GM12878 (cell line): ENCODE data around the gene ACACA. TPM values are rescaled to one million over a fixed set of nuclear protein-coding genes. Genes with fewer than 3 reads are reported as not detected.

Experiments used
- ATAC-seq: fragments of 200-7000 bp; cut with Tn5 transposase; 3 replicates; pipeline ENCODE4 v1.9.1; 2020; ENCODE audit warnings: mild to moderate bottlenecking, moderate library complexity
- BruUV-seq: library from RNA; stranded (reverse); fragments of 400-500 nt; replicated peaks from 2 replicates; lab custom pipeline; 2021; lab: Mats Ljungman, UMichigan
- CTCF ChIA-PET: fragments of 300-600 bp; sonication (Branson Sonifier 250); formaldehyde crosslinking; extraction: SDS; loops from one replicate; lab custom pipeline; 2021; ENCODE audit warnings: inconsistent platforms; lab: Yijun Ruan, JAX
- POLR2A ChIA-PET: fragments of 350-600 bp; formaldehyde crosslinking; extraction: SDS; loops from one replicate; lab custom pipeline; 2021; ENCODE audit warnings: inconsistent platforms; lab: Charles Lee
- RAD21 ChIA-PET: fragments of 300-600 bp; sonication (Branson Sonifier 250); formaldehyde crosslinking; loops from one replicate; lab custom pipeline; 2023; ENCODE audit warnings: antibody characterized with exemption; ENCODE audit not compliant: unreplicated experiment; lab: Charles Lee
- SMC1A ChIA-PET: fragments of 300-600 bp; sonication (Branson Sonifier 250); formaldehyde crosslinking; loops from one replicate; lab custom pipeline; 2023; ENCODE audit not compliant: unreplicated experiment, uncharacterized antibody; lab: Charles Lee
- DNase-seq: peaks from one replicate; pipeline ENCODE4 v3.0.0-alpha.2; 2011; ENCODE audit warnings: low read depth, low spot score
- FAIRE-seq: peaks from 3 replicates; lab custom pipeline; 2011; peaks lifted over from hg19 to GRCh38; lab: Jason Lieb, UNC
- H2AFZ ChIP-seq: 2 replicates; pipeline ENCODE4 v1.6.0; 2011; ENCODE audit warnings: low read depth, low read length, control low read depth; ENCODE audit not compliant: control insufficient read depth
- H3K27ac ChIP-seq: 2 replicates; pipeline ENCODE4 v1.5.1; 2011; ENCODE audit warnings: control low read depth; ENCODE audit not compliant: control insufficient read depth, insufficient read depth
- H3K27me3 ChIP-seq, 2 experiments: replicated peaks in 1 of 2; 2 replicates each; pipeline versions ENCODE4 v1.6.0 to v1.6.1; 2011; ENCODE audit warnings: low read length in 1 of 2; ENCODE audit not compliant: control insufficient read depth in 2 of 2, insufficient read depth in 2 of 2
- H3K36me3 ChIP-seq, 2 experiments: 2 replicates each; pipeline ENCODE4 v1.5.1; 2011; ENCODE audit warnings: low read length in 1 of 2; ENCODE audit not compliant: control insufficient read depth in 2 of 2, insufficient read depth in 2 of 2
- H3K4me1 ChIP-seq: 2 replicates; pipeline ENCODE4 v1.6.1; 2011; ENCODE audit warnings: mild to moderate bottlenecking, low read length, moderate library complexity, mixed read lengths; ENCODE audit not compliant: control insufficient read depth, insufficient read depth
- H3K4me2 ChIP-seq: 2 replicates; pipeline ENCODE4 v1.6.0; 2011; ENCODE audit warnings: control low read depth; ENCODE audit not compliant: control insufficient read depth, insufficient read depth
- H3K4me3 ChIP-seq: fragments of 200-600 bp; sonication (generic); 2 replicates; pipeline ENCODE4 v1.5.1; 2016
- H3K79me2 ChIP-seq: 2 replicates; pipeline ENCODE4 v1.6.0; 2011; ENCODE audit warnings: low read length; ENCODE audit not compliant: control insufficient read depth, insufficient read depth
- H3K9ac ChIP-seq: 2 replicates; pipeline ENCODE4 v1.8.0; 2011; ENCODE audit warnings: low read length, control low read depth, mixed read lengths; ENCODE audit not compliant: control insufficient read depth, insufficient read depth
- H3K9me3 ChIP-seq: replicated peaks from 3 replicates; pipeline ENCODE4 v1.5.1; 2011; ENCODE audit warnings: mild to moderate bottlenecking, low read length; ENCODE audit not compliant: control insufficient read depth, insufficient read depth
- H4K20me1 ChIP-seq: 2 replicates; pipeline ENCODE4 v1.6.0; 2011; ENCODE audit not compliant: control insufficient read depth, insufficient read depth
- BACH1 ChIP-seq: fragments of 450-650 bp; IDR thresholded peaks from 2 replicates; pipeline ENCODE4 v1.6.1; 2017; ENCODE audit warnings: mild to moderate bottlenecking, borderline replicate concordance
- DPF2 ChIP-seq: fragments of 450-650 bp; IDR thresholded peaks from 2 replicates; pipeline ENCODE4 v1.6.1; 2017; ENCODE audit warnings: mild to moderate bottlenecking
- FOXM1 ChIP-seq: IDR thresholded peaks from 2 replicates; pipeline ENCODE4 v1.6.1; 2012; ENCODE audit warnings: low read depth, mild to moderate bottlenecking, inconsistent platforms, low read length, moderate library complexity
- LARP7 ChIP-seq: fragments of 450-650 bp; IDR thresholded peaks from 2 replicates; pipeline ENCODE4 v1.6.1; 2017; ENCODE audit warnings: mild to moderate bottlenecking
- MEF2B ChIP-seq: fragments of 450-650 bp; IDR thresholded peaks from 2 replicates; pipeline ENCODE4 v1.6.1; 2018; ENCODE audit warnings: mild to moderate bottlenecking, moderate library complexity; ENCODE audit not compliant: partially characterized antibody, poor library complexity, severe bottlenecking
- NRF1 ChIP-seq: conservative IDR thresholded peaks from 2 replicates; pipeline ENCODE4 v1.6.1; 2011; ENCODE audit warnings: mild to moderate bottlenecking, low read depth, low read length, improper control_type of control experiment
- POLR2A ChIP-seq: IDR thresholded peaks from 2 replicates; pipeline ENCODE4 v1.6.1; 2011; ENCODE audit warnings: low read depth, mild to moderate bottlenecking, low read length
- RAD21 ChIP-seq: IDR thresholded peaks from 2 replicates; pipeline ENCODE4 v1.6.1; 2011; ENCODE audit warnings: mild to moderate bottlenecking, low read depth, low read length, moderate library complexity; ENCODE audit not compliant: insufficient read depth
- RCOR1 ChIP-seq: conservative IDR thresholded peaks from 2 replicates; pipeline ENCODE4 v1.6.1; 2012; ENCODE audit warnings: low read depth, low read length, improper control_type of control experiment
- RELA ChIP-seq: fragments of 450-650 bp; IDR thresholded peaks from 2 replicates; pipeline ENCODE4 v1.8.0; 2014; ENCODE audit warnings: borderline replicate concordance; ENCODE audit not compliant: partially characterized antibody
- RFX5 ChIP-seq: IDR thresholded peaks from 2 replicates; pipeline ENCODE4 v1.6.1; 2011; ENCODE audit warnings: low read depth, low read length, improper control_type of control experiment
- SMARCA5 ChIP-seq: fragments of 450-650 bp; IDR thresholded peaks from 2 replicates; pipeline ENCODE4 v1.6.1; 2017; ENCODE audit warnings: mild to moderate bottlenecking
- SPI1 ChIP-seq: IDR thresholded peaks from 2 replicates; pipeline ENCODE4 v1.6.1; 2011; ENCODE audit warnings: low read depth, mild to moderate bottlenecking, low read length, moderate library complexity, borderline replicate concordance; ENCODE audit not compliant: insufficient read depth
- STAT1 ChIP-seq: fragments of 450-650 bp; conservative IDR thresholded peaks from 2 replicates; pipeline ENCODE4 v1.6.1; 2014; ENCODE audit warnings: antibody characterized with exemption, mild to moderate bottlenecking
- TAF1 ChIP-seq: IDR thresholded peaks from 2 replicates; pipeline ENCODE4 v1.6.1; 2011; ENCODE audit warnings: mild to moderate bottlenecking, low read depth, low read length, borderline replicate concordance
- TARDBP ChIP-seq: IDR thresholded peaks from 2 replicates; pipeline ENCODE4 v1.6.1; 2016; ENCODE audit warnings: borderline replicate concordance
- WGBS: methylation state at CpG from one replicate; pipeline ENCODE4 v1.1.6; 2016; ENCODE audit warnings: low lambda C conversion rate; ENCODE audit not compliant: insufficient replicate concordance, insufficient coverage; ENCODE audit errors: missing lambda C conversion rate; 5-methylcytosine and 5-hydroxymethylcytosine counted together
- in situ Hi-C: fragments of 300-500 bp; cut with MboI; formaldehyde crosslinking; loops from 9 replicates; pipeline ENCODE4 v1.14.3; 2018; ENCODE audit warnings: mixed read lengths
- intact Hi-C: fragments of 100-400 bp; cut with micrococcal nuclease; formaldehyde crosslinking; loops from one replicate; pipeline ENCODE4 v1.14.2; 2022; ENCODE audit not compliant: unreplicated experiment
- polyA plus RNA-seq, 11 experiments: library from polyadenylated mRNA; depleted of rRNA in 4 of 11; unstranded in 6 of 11; stranded (reverse) in 5 of 11; fragments of >200 nt; fragmentation: Nextera tagmentation in 4 of 11; fragmentation: Illumina TruSeq in 1 of 11; extraction: Ambion mirVana in 4 of 11; extraction: Trizol in 1 of 11; gene quantifications; 1 replicate in 1 of 11; 2 replicates in 10 of 11; pipeline versions ENCODE4 v1.2.1 to v1.2.3, GENCODE V29; 2011 to 2016; ENCODE audit warnings: inconsistent platforms in 2 of 11, missing spikeins in 2 of 11, low read depth in 1 of 11
- total RNA-seq, 4 experiments: library from RNA; depleted of rRNA in 3 of 4; stranded (reverse); fragments of >200 nt in 3 of 4; fragmentation: Illumina TruSeq in 1 of 4; extraction: Trizol in 1 of 4; gene quantifications; 2 replicates each; pipeline versions ENCODE4 v1.2.1 to v1.2.3, GENCODE V29; 2013 to 2021
- TF ChIP-seq, protein P1 (sequence below): IDR thresholded peaks from 2 replicates; pipeline ENCODE4 v1.6.1; 2011; ENCODE audit warnings: mild to moderate bottlenecking, low read depth, low read length, moderate library complexity; ENCODE audit not compliant: insufficient replicate concordance

The ACACA gene
- total and polyA plus RNA-seq, 10 of the 15 experiments (the other 5 are each of a cell fraction or from before 2014, with no cell fraction given): 12.9 to 74.2 (median 32.0) TPM

DNA sequence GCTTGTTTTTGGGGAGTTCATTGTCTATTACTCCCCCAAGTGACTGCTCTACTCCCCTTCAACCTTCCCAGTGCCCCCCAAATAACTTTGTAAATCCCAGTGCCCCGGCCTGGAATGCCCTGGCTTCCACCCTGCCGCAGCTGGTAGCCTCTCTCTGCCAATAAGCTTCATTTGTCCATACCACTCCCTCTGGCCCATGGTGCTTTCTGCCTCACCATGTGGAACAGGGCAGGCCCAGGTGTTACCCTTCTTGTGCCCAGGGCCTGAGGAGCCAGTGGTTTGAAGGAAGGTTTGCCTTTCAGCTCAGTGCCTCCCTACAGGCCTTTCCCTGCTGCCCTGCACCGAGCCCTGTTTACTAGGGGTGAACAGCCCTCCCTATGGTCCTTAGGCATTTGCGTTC is 323.7 kb downstream of the ACACA start:
- ChIA-PET SMC1A (no interaction called here), RAD21 (no interaction called here), CTCF (no interaction called here), POLR2A (no interaction called here)
- Histone ChIP-seq H3K79me2 (no peaks in the 10 kb centered on the region), H3K27me3 (no peaks in the 10 kb centered on the region), H3K27ac (no peak overlapping the region), H3K9me3 (no peaks in the 10 kb centered on the region), H3K4me3 (no peak overlapping the region), H2AFZ (no peak overlapping the region), H4K20me1 (no peaks in the 10 kb centered on the region), H3K4me2 (no peak overlapping the region), H3K36me3 (peaks cover 7 to 8% of the 10 kb centered on the region in 2 experiments; a peak in 2 of 4 replicates), H3K4me1 (no peaks in the 10 kb centered on the region), H3K9ac (no peak overlapping the region)
- BruUV-seq: no TSS peak
- FAIRE-seq (no peak), DNase-seq (no peak), ATAC-seq (no peak)
- WGBS: 98% methylated on average over 4 of the region's 4 CpGs
- in situ Hi-C loops (no loop called here), intact Hi-C loops (no loop called here)
- TF ChIP-seq SPI1 (no peak), DPF2 (no peak), NRF1 (no peak), BACH1 (no peak), TAF1 (no peak), RELA (no peak), SMARCA5 (no peak), RFX5 (no peak), POLR2A (no peak), STAT1 (no peak), RCOR1 (no peak), LARP7 (no peak), RAD21 (no peak), FOXM1 (no peak), TARDBP (no peak), MEF2B (no peak)
- TF ChIP-seq, protein P1, sequence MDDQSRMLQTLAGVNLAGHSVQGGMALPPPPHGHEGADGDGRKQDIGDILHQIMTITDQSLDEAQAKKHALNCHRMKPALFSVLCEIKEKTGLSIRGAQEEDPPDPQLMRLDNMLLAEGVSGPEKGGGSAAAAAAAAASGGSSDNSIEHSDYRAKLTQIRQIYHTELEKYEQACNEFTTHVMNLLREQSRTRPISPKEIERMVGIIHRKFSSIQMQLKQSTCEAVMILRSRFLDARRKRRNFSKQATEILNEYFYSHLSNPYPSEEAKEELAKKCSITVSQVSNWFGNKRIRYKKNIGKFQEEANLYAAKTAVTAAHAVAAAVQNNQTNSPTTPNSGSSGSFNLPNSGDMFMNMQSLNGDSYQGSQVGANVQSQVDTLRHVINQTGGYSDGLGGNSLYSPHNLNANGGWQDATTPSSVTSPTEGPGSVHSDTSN: no peak
